HG03520 (cell line): Measurements from ENCODE around the gene MEIS1.
A peak's percentile ranks its signal among the peaks of the same experiment; 100 is the strongest.

ENCODE experiments used
- ATAC-seq: cut with Tn5 transposase; IDR thresholded peaks from one replicate; pipeline ENCODE4 v1.9.1; 2021; ENCODE audit warnings: mild to moderate bottlenecking, moderate library complexity; ENCODE audit not compliant: unreplicated experiment

MEIS1 gene

DNA sequence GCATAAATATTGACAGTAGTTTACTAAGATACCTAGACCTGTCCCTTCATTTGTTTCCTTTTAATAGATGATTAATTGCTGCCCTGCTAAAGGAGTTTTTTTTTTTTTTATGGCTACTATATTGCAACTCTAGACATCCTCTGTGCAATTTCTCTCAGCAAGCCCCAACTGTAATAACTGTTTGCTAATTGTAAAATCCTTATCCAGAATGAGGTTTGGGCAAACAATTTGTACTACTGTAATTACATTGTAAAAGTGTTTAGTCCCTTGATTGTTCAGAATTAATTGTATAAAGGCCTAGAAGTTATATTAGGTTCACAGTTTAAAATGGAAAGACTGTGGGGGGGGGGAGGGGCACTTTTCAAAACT is 3.7 kb upstream of the MEIS1 start:
- ATAC-seq, result no peak

DNA sequence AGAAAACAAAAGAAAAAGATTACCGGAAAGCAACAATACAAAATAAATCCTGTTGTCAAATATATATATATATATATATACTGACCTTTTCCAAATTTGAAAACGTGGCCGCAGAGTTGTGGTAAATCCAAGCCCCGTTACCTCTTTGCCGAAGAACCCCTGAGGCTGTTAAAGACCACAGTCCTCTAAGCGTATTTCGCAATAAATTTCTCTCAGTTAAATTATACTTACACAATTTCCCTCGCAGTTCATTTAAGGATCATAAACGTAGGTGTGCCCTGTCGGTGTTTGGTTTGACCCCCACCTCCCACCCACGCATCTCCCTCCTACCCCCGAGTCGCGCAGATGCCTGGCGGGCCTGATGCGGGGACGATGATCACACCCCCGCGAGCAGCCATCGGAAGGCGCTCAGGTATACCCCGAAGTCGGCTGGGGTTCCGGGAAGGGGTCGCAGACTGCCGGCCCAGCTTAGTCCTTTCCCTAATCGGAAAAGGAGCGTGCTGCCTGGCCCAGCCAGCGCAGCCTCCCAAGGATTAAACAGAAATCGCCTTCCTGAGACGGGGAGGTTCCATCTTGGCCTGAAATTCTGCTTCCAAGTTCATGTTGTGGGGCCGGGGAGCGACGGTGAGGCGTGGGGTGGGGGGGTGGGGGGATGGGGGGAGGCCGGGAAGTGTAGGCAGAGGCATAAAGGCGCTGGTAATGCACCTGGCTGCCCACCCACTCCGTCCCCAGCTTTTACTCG is 2.9 kb upstream of the MEIS1 start:
- no peak for ATAC-seq

DNA sequence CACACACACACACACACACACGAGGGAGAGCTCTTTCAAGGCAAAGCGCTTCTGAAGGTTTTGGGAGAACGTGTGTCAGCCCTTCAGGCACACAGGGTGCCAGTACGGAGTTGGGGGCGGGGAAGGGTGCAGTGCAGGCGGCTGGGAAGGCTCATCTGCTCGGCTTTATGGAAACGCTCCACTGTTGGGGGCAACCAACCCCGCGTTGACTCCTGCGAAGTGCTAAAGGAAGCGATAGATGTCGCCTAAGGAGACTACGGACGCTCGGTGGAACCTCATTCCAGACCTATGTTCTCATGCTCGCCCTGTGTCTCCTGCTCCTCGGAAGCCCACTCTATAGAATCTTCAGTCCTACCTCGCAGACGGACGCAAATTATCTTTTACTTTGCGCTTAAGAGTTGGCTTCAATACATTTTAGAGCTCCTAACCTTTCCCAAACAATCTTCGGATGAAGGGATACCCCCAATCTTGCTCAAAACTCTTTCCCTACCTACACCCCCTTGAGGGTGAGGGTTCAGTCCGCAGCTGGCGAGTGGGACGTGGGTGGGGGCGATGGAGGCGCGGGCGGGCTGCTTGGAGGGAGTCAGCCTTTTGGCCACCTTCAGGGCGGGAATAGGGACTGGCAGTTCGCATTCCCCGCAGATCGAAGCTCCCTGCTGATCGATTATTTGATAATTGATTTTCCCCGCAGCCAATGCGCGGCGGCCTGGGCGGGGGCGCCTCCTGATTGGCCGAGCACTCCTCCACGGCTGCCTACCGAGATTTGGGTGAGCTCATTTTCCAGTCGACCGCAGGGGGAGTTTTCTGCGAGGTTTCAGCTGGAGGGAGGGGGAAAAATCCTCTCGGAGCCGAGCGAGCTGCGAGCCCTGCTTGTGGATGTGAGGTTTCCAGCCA is 1.9 kb upstream of the MEIS1 start:
- ATAC-seq, result no peak

DNA sequence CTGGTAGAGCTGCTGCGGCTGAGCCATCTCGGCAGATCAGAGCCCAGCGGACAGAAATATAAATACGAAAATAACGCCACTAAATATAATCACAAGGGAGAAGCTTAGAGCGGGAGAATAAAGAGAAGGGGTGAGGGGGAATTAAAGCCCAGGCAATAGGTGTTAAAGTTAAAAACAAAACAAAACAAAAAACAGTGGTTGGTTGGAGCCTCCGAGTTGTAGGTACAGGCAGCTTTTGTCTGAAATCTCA is 1.3 kb upstream of the MEIS1 start:
- no peak for ATAC-seq

DNA sequence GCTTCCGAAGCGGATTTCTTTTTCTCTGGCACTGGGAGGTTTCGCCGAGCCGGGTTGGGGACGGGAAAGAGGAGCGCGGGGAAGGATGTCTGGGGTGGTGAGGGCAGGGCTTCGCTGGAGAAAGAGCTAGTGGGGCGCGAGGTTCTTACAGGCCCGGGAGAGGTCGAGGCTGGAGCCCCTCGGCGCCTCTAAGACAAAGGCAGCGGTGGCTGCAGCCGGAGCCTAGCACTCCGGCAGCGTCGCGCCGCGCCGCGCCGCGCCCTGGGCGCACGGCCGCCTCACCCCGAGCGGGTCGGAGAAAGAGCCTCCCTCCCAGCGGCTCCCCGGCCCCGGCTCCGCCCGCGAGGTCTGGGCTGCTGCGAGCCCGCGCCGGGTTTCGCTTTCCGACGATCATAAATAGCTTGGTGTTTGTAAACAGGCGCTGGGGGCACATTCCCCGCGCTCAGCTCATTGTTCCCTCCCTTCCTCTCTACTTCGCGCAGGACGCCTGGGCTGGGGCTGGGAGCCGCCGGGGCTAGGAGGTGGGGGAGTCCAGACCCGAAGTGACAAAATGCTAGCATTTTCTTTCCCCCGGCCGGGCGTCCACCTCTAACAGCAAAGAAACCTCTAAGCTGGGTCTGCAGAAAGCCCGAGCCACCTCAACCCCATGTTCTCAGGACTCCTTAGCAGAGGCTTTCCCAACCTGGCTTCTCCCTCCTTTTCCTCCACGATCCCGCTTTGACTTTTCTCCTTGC is 813 bp upstream of the MEIS1 start:
- ATAC-seq, result peak; percentile 41

DNA sequence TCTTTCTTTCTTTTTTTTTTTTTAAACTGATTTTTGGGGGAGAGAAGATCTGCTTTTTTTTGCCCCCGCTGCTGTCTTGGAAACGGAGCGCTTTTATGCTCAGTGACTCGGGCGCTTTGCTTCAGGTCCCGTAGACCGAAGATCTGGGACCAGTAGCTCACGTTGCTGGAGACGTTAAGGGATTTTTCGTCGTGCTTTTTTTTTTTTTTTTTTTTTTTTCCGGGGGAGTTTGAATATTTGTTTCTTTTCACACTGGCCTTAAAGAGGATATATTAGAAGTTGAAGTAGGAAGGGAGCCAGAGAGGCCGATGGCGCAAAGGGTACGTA is 587 bp downstream of the MEIS1 start:
- ATAC-seq, result no peak

DNA sequence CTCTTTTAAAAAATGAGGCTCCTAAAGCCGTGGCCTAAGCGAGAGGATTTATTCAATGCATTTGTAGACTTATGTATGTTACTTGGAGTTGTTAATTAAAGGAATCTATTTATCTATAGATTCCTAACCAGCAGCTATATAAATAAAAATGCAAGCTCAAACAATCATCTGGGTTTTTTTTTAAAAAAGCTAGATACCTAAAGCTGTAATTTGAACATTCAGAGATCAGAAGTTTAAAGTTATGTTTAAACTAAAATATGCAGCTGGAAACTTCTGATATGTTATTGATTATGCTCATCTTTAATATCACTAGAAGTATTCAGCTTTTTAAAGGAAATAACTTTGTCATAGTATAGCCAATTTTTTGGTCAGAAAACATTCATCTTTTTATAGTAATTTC is 1.0 kb downstream of the MEIS1 start:
- no peak for ATAC-seq

DNA sequence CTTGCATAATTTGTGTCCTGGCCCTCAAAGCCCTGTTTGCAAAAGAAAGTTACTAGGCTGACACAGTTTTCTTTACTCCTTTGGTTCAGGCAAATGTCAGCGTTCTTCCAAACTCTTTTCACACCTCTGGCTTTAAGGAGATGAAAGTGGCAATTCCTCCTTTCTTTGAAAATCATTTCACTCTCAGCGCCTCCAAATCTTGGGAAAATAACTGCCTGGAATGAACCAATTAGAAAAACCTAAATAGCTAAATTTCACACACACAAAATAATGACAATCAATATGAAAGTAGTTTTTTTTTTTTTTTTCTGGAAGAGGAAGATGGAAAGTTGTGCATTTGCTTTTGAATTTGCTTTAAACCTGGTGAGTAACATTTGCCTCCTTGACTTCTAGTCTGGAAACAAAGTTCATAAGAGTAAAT is 1.7 kb downstream of the MEIS1 start:
- no peak for ATAC-seq

DNA sequence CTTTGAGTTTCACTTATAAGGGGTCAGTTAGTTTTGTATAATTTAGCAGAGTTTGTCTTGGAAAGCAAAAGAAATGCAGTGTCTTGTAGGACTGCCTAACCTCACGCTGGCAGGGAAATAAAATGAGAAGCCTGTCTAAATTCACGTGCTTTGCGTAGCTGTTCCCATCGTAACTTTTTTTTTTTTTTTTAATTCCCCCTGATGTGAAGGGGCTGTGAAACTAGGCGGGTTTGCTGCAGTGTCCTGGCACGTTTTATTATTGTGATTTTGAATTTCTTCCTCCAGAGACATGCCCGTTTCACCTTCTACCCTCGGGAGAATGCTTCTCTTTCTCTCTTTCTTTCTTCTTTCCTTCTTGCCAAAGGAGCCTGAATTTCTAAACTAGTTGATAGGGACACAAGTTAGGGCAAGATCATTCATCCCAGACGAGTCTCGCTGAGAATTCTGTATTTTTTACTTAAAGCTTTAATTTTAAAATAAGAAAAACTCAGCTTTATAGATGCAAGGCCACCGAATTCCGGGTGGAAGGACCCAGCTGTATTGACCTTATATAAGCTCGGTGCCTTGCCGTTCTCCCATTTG is 2.3 kb downstream of the MEIS1 start:
- no peak for ATAC-seq

DNA sequence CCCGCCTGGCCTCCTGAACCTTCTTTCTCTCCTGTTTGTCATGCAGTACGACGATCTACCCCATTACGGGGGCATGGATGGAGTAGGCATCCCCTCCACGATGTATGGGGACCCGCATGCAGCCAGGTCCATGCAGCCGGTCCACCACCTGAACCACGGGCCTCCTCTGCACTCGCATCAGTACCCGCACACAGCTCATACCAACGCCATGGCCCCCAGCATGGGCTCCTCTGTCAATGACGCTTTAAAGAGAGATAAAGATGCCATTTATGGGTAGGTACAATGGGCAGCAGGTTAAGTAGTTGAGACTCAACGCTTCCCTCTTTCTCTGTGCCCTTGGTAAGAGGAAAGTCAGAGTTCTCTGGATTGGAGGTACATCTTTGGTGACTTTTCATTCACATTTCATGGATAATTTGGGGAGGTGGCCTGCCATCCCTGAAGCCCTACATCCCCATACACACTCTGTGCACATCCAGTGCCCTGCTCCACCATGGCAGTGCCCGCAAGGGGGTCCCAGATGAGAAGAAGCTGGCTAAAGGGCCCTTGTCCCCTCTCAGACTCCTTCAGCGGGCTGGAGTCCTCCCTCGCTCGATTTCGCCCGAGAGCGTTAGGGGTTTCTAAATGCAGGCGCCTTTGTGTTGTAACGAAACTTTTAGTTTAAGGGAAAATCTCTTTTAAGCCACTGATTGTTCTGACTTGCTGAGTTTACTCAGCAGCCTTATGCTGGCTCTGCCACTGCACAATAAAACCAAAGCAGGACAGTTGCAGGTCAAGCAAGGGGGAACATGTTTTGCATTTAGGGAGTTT is 3.0 kb downstream of the MEIS1 start:
- ATAC-seq, result no peak

DNA sequence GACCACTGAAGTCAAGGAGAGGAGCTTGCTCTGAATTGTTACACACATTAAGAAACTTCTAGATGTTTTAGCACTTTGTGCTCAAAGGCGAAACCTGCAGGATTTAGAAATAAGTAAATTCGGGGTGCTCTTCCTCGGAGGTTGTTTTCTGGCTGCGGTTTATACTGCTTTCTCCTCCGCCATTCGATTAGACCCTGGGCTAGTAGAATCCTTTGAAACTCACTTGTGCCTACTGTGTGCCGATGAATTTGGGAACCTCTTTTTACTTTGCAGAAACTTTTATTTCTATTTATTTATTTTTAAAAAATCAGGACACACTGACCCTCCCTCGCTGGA is 3.5 kb downstream of the MEIS1 start:
- ATAC-seq, result no peak

DNA sequence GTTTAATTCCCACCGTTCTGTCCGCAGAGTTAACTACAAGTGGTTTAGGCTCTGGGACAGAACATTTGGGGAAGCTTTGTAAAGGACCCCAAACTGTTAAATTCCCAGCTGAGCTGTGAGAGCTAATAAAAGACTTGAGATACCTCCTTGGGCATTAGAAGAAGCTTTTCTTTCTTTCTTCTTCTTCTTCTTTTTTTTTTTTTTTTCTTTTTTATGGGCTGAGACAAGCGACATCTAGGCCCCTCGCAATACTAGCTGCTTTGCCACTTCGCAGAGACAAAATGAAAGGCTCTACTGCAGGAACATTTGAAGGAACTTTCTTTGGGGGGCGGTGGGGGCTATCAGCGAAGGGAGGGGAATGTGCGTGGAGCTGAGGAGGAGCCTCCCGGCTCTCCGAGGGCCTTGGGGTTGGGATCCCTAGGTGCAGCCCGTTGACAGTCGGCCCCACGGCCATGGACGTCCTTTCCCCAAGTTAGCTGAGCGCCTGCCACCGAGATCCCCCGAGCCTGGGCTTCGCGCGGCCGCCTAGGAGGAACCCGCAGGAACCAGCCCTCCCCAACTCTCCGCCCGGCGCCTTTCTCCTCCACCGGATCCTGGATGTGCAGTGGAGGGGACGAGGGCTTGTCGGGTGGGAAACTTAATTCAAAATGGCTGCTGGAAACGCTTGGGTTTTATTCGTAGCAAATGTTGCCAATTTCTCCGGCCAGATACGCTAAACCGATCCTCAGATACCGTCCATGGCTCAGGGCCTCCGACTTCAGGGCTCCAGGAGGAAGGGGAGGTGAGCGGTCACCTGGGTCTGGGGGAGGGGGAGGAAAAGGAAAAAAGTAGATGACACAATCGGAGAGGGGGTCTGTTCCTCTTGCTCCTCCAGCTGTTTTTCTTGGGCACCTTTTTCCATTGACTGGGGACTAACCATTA is 4.2 kb downstream of the MEIS1 start:
- no peak for ATAC-seq

DNA sequence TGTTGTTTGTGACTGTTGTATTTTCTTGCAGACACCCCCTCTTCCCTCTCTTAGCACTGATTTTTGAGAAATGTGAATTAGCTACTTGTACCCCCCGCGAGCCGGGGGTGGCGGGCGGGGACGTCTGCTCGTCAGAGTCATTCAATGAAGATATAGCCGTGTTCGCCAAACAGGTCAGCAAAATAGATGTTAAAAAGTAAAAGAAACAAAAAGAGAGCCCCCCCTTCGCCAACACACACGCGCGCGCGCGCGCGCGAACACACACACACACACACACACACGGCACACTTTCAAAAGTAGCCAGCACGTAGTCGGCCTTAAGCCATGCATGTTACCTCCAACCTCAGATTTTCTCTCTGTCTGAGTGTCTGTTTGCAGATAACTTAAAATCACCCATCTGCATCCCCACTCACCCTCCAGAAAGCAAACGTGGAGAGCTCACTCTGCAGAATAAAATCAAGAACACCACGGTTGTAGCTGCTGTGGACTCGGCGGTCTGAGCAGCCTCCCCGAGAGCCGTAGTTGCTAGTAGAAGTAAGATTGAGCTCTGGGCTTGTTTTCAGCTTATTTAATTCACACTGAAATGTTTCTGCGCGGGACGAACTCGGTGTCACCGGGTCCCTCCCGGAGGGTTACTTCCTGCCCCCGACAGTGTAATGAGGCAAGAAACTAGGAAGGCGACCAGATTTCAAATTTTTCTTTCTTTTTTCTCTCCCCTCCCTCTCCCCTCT is 5.1 kb downstream of the MEIS1 start:
- no peak for ATAC-seq

DNA sequence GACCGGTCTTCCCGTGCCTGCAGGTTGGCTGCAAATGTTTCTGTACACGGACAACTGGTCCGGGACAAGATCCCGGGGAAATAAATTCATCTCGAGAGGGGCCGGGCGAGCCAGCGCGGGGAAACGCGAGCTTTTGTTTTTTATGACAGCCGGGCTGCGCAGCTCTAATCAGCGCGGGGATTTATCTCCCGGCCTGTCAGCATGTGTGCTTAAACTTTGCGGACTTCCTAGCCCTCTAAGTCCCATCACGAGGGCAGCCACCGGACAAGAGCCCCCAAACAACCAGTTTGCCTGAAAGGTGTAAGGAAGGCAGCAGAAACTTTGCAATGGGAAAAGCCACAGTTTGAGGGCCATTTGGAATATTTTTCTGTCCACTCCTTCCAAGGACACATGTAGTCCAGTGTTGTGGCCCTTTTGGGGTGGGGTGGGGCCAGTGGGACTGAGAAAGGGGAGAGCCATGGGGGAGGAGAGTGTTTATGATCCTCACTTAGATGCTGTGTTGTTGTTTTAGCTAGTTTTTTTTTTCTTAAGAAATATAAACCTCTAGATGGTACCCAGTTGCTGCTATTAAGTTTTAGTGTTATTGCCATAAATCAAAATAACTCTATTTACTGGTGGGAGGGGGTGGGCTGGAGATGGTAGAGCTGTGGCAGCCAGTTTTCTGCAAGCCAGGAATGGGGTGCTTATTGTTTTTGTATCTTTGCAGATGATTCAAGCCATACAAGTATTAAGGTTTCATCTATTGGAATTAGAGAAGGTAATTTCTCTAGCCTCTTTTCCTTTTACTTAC is 6.0 kb downstream of the MEIS1 start:
- ATAC-seq, result no peak

DNA sequence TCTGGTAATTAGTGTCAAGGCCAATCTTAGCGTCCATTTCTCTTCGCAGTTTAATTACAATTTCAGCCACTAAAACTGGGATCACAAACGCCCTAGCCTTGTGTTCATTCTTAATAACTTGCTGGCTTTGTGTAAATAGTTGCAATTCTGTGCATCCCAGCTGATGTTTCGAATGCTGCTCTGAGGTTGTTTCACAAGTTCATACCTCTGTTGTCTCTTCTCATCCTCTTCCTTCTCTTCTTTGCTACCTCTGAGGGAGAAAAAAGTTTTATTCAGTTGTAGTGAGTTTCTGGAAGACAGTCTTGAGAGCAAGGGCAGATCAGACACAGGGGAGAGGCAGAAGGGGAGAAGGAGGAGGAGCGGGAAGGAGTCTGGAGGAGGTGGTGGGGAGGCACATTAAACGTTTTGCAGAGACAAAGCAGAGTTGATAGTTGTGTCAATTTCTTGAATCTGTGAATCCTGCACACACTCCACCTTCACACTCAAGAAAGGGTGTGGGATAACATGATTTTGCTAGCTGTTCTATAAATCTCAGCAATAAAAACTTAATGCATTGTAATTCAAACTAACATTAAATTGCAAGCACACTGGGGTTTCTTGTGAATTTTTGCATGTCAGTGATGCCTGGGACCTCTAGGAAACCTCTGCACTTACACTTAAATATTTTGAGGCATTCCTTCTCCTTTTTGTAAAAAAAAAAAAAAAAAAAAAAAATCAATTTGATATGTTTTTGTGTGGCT is 6.8 kb downstream of the MEIS1 start:
- no peak for ATAC-seq

DNA sequence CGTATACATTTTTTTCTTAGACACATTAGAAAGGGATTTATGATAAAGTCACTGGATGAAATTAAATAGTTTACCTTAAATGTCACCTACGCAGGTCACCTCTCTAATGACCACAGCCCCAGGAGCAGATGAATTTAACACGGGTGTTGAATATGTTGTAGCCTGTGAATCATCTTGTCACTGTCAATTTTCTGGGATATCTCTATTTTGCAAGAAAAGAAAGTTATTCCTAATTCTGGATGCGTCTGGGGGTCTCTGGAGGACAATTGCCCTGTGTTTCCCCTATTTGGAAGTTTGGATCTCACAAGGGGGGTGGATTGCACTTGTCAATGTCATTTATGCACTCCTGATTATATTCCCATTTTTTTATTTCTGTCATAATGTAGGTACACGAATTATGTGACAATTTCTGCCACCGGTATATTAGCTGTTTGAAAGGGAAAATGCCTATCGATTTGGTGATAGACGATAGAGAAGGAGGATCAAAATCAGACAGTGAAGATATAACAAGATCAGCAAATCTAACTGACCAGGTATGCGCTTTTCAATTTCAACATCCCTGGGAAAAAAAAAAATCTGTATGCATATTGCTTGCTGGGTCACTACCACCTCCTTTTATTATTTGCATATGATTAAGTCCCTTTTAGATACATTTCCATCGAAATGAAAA is 7.7 kb downstream of the MEIS1 start:
- ATAC-seq, result no peak
